AG04449 (cell line): ENCODE data around the gene TIGAR.

ENCODE experiments used
- CTCF ChIA-PET: fragments of 350-600 bp; formaldehyde crosslinking; extraction: SDS; loops from one replicate; lab custom pipeline; 2021; ENCODE audit warnings: antibody characterized with exemption; lab: Yijun Ruan, JAX
- POLR2A ChIA-PET: fragments of 400-600, 350-600 bp; formaldehyde crosslinking; extraction: SDS; loops from one replicate; lab custom pipeline; 2020; ENCODE audit warnings: antibody characterized with exemption, inconsistent platforms; lab: Yijun Ruan, JAX
- DNase-seq: peaks from one replicate; pipeline ENCODE4 v3.0.0-alpha.2; 2010; ENCODE audit warnings: low read depth, low spot score
- H3K4me3 ChIP-seq: 2 replicates; pipeline ENCODE4 v1.5.1; 2011; ENCODE audit warnings: low read depth, mild to moderate bottlenecking, control low read depth, low read length
- CTCF ChIP-seq: IDR thresholded peaks from one replicate; pipeline ENCODE4 v1.5.1; 2011; ENCODE audit warnings: mild to moderate bottlenecking, moderate library complexity, low read length, control low read depth, inconsistent platforms; ENCODE audit not compliant: insufficient read depth; ENCODE audit errors: missing control alignments

TIGAR gene

GRCh38 chr12:4383304-4383865, 62.4 kb downstream of the TIGAR start:
- no peak for DNase-seq
- ChIA-PET CTCF (no interaction called here), POLR2A (no interaction called here)
- no peak for TF ChIP-seq CTCF
- H3K4me3 ChIP-seq, result no peak overlapping the region

- H3K4me3 ChIP-seq, result no peak overlapping the region
- ChIA-PET CTCF (no interaction called here), POLR2A (no interaction called here)
- DNase-seq, result no peak
- TF ChIP-seq CTCF, result no peak
Observed at GRCh38 chr12:4386801-4387200, 65.8 kb downstream of the TIGAR start.

- CTCF ChIA-PET, result no interaction called here
- H3K4me3 ChIP-seq, result no peak overlapping the region
- DNase-seq, result no peak
- no peak for TF ChIP-seq CTCF
- POLR2A ChIA-PET, result no interaction called here
Observed at GRCh38 chr12:4387607-4388006, 66.6 kb downstream of the TIGAR start.

GRCh38 chr12:4388032-4388431, 67.0 kb downstream of the TIGAR start:
- ChIA-PET POLR2A (no interaction called here), CTCF (no interaction called here)
- no peak overlapping the region for H3K4me3 ChIP-seq
- no peak for DNase-seq
- TF ChIP-seq CTCF, result no peak

GRCh38 chr12:4388662-4389061, 67.6 kb downstream of the TIGAR start:
- POLR2A ChIA-PET, result no interaction called here
- CTCF ChIA-PET, result no interaction called here

GRCh38 chr12:4392223-4392742, 71.3 kb downstream of the TIGAR start:
- no peak overlapping the region for H3K4me3 ChIP-seq
- POLR2A ChIA-PET, result no interaction called here
- DNase-seq, result no peak
- no peak for TF ChIP-seq CTCF
- CTCF ChIA-PET, result no interaction called here

More at GRCh38 chr12:4388662-4389061, 67.6 kb downstream of the TIGAR start:
- H3K4me3 ChIP-seq, result no peak overlapping the region
- no peak for TF ChIP-seq CTCF
- DNase-seq, result no peak
